SU-DHL-6 (cell line): Measurements from ENCODE around the gene SAMD11.
"Not testable (repeated sequence)": the region's sequence is repeated elsewhere in the genome, so short reads cannot be mapped to it uniquely, and the experiment has no call there.

Experiments used
- H2AFZ ChIP-seq: fragments of 200-600 bp; sonication (generic); 2 replicates; pipeline ENCODE4 v1.6.1; 2014; ENCODE audit warnings: low read depth, mild to moderate bottlenecking, moderate library complexity, mixed read lengths, antibody characterized with exemption, low read length; ENCODE audit not compliant: severe bottlenecking
- H3F3A ChIP-seq: fragments of 200-600 bp; shearing (Covaris generic); 2 replicates; pipeline ENCODE4 v1.6.0; 2016; ENCODE audit warnings: antibody characterized with exemption, mild to moderate bottlenecking; ENCODE audit not compliant: insufficient read depth
- H3K27ac ChIP-seq: fragments of 200-600 bp; sonication (generic); 2 replicates; pipeline ENCODE4 v1.5.1; 2016; ENCODE audit warnings: low read depth, mild to moderate bottlenecking, low read length, moderate library complexity, mixed read lengths
- H3K27me3 ChIP-seq: fragments of 200-600 bp; sonication (generic), shearing (Covaris generic); 2 replicates; pipeline ENCODE4 v1.6.0; 2014; ENCODE audit warnings: mild to moderate bottlenecking, low read length
- H3K36me3 ChIP-seq: fragments of 200-600 bp; sonication (generic); 2 replicates; pipeline ENCODE4 v1.6.1; 2014; ENCODE audit warnings: mild to moderate bottlenecking, low read length, mixed read lengths
- H3K4me2 ChIP-seq: fragments of 300-600, 200-600 bp; shearing (Covaris generic), sonication (generic); 2 replicates; pipeline ENCODE4 v1.6.0; 2014; ENCODE audit warnings: low read length, low read depth, mild to moderate bottlenecking; ENCODE audit not compliant: poor library complexity, severe bottlenecking
- H3K4me3 ChIP-seq: fragments of 200-600 bp; sonication (generic); 2 replicates; pipeline ENCODE4 v1.5.1; 2014; ENCODE audit warnings: antibody characterized with exemption, low read length, mild to moderate bottlenecking, mixed read lengths; ENCODE audit not compliant: insufficient read depth, poor library complexity, severe bottlenecking
- H3K79me2 ChIP-seq: fragments of 200-600 bp; sonication (generic); 2 replicates; pipeline ENCODE4 v1.6.1; 2014; ENCODE audit warnings: mild to moderate bottlenecking, low read length, moderate library complexity; ENCODE audit not compliant: insufficient read depth
- H3K9ac ChIP-seq: fragments of 200-600 bp; sonication (generic); 2 replicates; pipeline ENCODE4 v1.7.0; 2014; ENCODE audit warnings: mild to moderate bottlenecking, low read length
- H3K9me2 ChIP-seq: fragments of 200-600 bp; sonication (generic); replicated peaks from 2 replicates; pipeline ENCODE4 v1.6.1; 2014; ENCODE audit warnings: low read length; ENCODE audit not compliant: insufficient read depth
- H3K9me3 ChIP-seq: fragments of 200-600 bp; sonication (generic); 2 replicates; pipeline ENCODE4 v1.6.1; 2014; ENCODE audit warnings: low read length, mixed read lengths; ENCODE audit not compliant: insufficient read depth
- H4K20me1 ChIP-seq: fragments of 200-600 bp; sonication (generic); 2 replicates; pipeline ENCODE4 v1.6.1; 2014; ENCODE audit warnings: low read depth, mild to moderate bottlenecking, antibody characterized with exemption, low read length, moderate library complexity, mixed read lengths
- EZH2phosphoT487 ChIP-seq: fragments of 200-600 bp; sonication (generic), shearing (Covaris generic); conservative IDR thresholded peaks from 2 replicates; pipeline ENCODE4 v1.6.1; 2018; ENCODE audit warnings: mild to moderate bottlenecking, antibody characterized with exemption, low read length, moderate library complexity, mixed read lengths
- TF ChIP-seq, protein P1 (sequence below): fragments of 200-600 bp; sonication (generic); IDR thresholded peaks from one replicate; pipeline ENCODE4 v1.5.1; 2017; ENCODE audit warnings: antibody characterized with exemption, mild to moderate bottlenecking, low read length, moderate library complexity; ENCODE audit not compliant: insufficient read depth, poor library complexity, severe bottlenecking

Gene SAMD11

DNA sequence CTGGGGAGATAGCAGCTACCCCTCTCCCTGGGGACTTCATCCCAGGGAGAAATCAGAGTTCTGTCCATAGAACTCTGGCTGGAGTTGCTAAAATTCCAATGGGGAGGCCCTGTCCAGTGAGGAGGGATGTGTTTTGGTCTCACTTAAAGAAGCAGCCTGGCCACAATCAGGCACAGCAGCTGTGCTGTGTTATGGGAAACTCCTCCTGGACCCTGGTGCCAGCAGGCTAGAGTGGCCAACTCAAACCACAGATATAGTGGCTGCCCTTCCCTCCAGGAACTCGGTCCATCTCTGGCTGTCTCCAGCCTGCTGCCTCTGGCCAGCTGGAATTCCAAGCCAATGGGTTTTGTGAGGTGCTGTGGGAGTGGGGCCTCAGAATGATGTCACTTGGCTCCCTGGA is 37.4 kb upstream of the SAMD11 start:
- H3K4me2 ChIP-seq = no peak overlapping the region
- H3K9ac ChIP-seq = no peak overlapping the region
- no peaks in the 10 kb centered on the region for H3K9me3 ChIP-seq
- H3K27me3 ChIP-seq = no peaks in the 10 kb centered on the region
- no peak overlapping the region for H3K27ac ChIP-seq
- H3K4me3 ChIP-seq = no peak overlapping the region
- TF ChIP-seq, protein P1, sequence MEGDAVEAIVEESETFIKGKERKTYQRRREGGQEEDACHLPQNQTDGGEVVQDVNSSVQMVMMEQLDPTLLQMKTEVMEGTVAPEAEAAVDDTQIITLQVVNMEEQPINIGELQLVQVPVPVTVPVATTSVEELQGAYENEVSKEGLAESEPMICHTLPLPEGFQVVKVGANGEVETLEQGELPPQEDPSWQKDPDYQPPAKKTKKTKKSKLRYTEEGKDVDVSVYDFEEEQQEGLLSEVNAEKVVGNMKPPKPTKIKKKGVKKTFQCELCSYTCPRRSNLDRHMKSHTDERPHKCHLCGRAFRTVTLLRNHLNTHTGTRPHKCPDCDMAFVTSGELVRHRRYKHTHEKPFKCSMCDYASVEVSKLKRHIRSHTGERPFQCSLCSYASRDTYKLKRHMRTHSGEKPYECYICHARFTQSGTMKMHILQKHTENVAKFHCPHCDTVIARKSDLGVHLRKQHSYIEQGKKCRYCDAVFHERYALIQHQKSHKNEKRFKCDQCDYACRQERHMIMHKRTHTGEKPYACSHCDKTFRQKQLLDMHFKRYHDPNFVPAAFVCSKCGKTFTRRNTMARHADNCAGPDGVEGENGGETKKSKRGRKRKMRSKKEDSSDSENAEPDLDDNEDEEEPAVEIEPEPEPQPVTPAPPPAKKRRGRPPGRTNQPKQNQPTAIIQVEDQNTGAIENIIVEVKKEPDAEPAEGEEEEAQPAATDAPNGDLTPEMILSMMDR = no peak
- no peak for TF ChIP-seq EZH2phosphoT487
- H3K9me2 ChIP-seq = no peaks in the 10 kb centered on the region
- no peaks in the 10 kb centered on the region for H3K36me3 ChIP-seq
- no peak overlapping the region for H2AFZ ChIP-seq
- H3K79me2 ChIP-seq = no peaks in the 10 kb centered on the region
- no peaks in the 10 kb centered on the region for H3F3A ChIP-seq
- H4K20me1 ChIP-seq = no peaks in the 10 kb centered on the region

DNA sequence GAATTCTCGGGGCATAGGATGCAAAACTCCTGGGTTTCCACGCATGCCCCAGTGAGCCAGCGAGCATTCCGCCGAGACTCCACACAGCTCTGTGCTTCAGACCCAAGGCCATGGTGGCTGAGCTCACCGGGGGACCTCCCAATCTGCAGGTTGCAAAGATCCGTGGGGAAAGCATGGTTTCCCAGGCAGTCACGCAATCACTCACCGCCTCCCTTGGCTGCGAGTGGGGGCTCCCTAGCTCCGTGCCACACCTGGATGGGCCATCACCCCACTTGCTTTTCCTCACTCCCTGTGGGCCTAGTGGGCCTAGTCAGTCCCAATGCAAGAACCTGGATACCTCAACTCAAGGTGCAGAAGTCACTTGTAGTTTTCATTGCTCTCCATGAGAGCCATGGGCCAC is 37.0 kb upstream of the SAMD11 start:
- no peak overlapping the region for H3K9ac ChIP-seq
- H3K27me3 ChIP-seq = no peaks in the 10 kb centered on the region
- no peaks in the 10 kb centered on the region for H3K36me3 ChIP-seq
- no peaks in the 10 kb centered on the region for H3K9me3 ChIP-seq
- H3K9me2 ChIP-seq = no peaks in the 10 kb centered on the region
- H3F3A ChIP-seq = no peaks in the 10 kb centered on the region
- no peak overlapping the region for H2AFZ ChIP-seq
- TF ChIP-seq EZH2phosphoT487 = no peak
- TF ChIP-seq, protein P1 = no peak
- no peak overlapping the region for H3K27ac ChIP-seq
- H3K79me2 ChIP-seq = no peaks in the 10 kb centered on the region
- H3K4me2 ChIP-seq = no peak overlapping the region
- H3K4me3 ChIP-seq = no peak overlapping the region
- H4K20me1 ChIP-seq = no peaks in the 10 kb centered on the region

DNA sequence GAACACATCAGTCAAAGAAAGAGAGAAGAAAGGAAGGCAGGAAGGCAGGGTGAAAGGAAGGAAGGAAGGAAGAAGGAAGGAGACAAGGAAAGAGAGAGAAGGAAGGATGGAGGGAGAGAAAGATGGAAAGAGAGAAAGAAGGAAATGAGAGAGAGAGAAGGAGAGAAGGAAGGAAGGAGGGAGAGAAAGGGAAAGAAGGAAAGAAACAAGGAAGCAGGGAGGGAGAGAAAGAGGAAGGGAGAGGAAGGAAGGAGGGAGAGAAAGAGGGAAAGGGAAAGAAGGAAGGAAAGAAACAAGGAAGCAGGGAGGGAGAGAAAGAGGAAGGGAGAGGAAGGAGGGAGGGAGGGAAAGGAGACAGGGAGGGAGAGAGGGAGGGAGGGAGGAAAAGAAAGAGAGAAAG is 35.4 kb upstream of the SAMD11 start:
- Histone ChIP-seq H3K9ac (no peak overlapping the region), H3F3A (no peaks in the 10 kb centered on the region), H4K20me1 (no peaks in the 10 kb centered on the region), H3K79me2 (no peaks in the 10 kb centered on the region), H3K4me3 (no peak overlapping the region), H3K27ac (no peak overlapping the region), H2AFZ (no peak overlapping the region), H3K9me3 (no peaks in the 10 kb centered on the region), H3K27me3 (no peaks in the 10 kb centered on the region), H3K9me2 (no peaks in the 10 kb centered on the region), H3K4me2 (no peak overlapping the region), H3K36me3 (no peaks in the 10 kb centered on the region)
- no peak for TF ChIP-seq EZH2phosphoT487
- TF ChIP-seq, protein P1 = no peak

GRCh38 chr1:889774-890173 is 33.9 kb upstream of the SAMD11 start:
- H2AFZ ChIP-seq, H3K27ac ChIP-seq, H3K4me3 ChIP-seq, H3K79me2 ChIP-seq, H3K4me2 ChIP-seq, H3K27me3 ChIP-seq, H3K9me2 ChIP-seq, H3K36me3 ChIP-seq, H3K9me3 ChIP-seq, H3K9ac ChIP-seq, H4K20me1 ChIP-seq, H3F3A ChIP-seq: not testable (repeated sequence)

DNA sequence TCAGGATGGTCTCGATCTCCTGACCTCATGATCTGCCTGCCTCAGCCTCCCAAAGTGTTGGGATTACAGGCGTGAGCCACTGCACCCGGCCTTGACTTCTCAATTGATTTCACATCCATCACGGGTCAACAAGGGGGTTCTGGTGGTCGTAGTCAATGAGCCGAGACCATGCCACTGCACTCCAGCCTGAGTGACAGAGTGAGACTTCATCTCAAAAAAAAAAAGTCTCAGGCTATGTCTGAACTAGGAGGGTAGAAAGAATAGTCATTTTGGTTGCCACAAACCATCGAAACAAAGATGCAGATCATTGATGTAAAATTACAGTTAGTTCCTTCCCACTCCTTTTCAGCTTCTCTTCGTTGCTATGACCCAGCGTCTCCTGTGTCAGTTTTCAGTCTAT is 33.5 kb upstream of the SAMD11 start:
- not testable (repeated sequence) for H3F3A ChIP-seq, H3K9me2 ChIP-seq, H3K4me2 ChIP-seq, H3K4me3 ChIP-seq, H3K9ac ChIP-seq, H3K79me2 ChIP-seq, H4K20me1 ChIP-seq, H3K27me3 ChIP-seq, H2AFZ ChIP-seq, H3K36me3 ChIP-seq, H3K27ac ChIP-seq, H3K9me3 ChIP-seq
